D341Med (cell line): Measurements from ENCODE around the gene UNC45B.
"Not testable (repeated sequence)": the region's sequence is repeated elsewhere in the genome, so short reads cannot be mapped to it uniquely, and the experiment has no call there.

ENCODE experiments used
- DNase-seq: peaks from one replicate; pipeline ENCODE4 v3.0.0; 2012; ENCODE audit warnings: low spot score

The UNC45B gene

DNA sequence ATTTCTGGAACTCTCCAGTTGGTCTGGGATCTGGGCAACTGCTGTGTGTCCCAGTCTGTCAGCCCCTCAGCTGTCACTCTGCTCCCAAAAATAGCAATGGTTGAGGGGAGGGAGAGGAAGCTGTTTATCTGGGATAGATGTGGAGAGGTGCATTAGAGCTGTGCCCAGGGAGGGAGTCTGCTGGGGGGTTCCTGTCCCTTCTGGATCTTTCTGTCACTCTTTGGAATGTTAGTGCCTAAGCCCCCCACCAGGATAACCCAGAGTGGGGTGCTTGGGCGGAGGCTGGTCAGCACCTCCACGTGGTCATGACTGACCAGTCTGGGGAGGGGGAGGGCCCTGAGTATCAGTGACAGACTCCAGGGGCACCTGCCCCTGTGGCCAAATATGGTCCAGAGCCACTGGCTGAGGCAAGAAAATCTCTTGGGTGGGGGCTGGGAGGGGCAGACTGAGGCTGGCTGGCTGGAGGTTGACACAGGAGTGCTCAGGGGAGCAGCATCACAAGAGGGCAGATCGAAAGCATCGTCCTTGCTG lies at the start of gene UNC45B:
Gene UNC45B (plus strand): TSS at position 443 of the 531 bp plus-strand sequence. CDS start 447 bp downstream, outside the sequence.
- no peak for DNase-seq

- DNase-seq: no peak
These were observed 47.7 kb upstream of the UNC45B start for GRCh38 chr17:35099908-35100307.

DNA sequence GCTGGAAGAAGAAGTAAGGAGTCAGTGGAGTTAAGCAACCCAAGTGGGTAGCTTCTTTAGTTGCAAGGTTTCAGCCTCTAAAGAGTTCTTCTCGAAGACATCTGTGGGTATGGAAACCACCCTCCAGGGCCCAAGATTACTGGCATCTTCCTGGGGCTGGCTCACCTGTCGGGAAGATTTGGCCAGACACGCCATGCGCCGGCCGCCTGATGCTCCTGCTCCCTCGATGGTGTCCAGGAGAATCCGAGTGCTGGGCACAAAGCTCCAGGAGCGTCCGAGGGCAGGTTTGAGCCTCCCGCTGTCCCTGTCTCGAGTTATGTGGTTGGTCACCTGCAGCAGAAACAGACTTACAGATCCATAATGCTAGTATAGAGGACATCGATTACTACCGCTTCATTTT lies 46.6 kb upstream of the UNC45B start:
- no peak for DNase-seq

GRCh38 chr17:35101725-35102124 lies 45.9 kb upstream of the UNC45B start:
- no peak for DNase-seq

GRCh38 chr17:35103271-35103670 lies 44.3 kb upstream of the UNC45B start:
- no peak for DNase-seq

- no peak for DNase-seq
These were observed 42.7 kb upstream of the UNC45B start for GRCh38 chr17:35104844-35105450.

- DNase-seq: not testable (repeated sequence)
These were observed 36.8 kb upstream of the UNC45B start for GRCh38 chr17:35110791-35111190.

GRCh38 chr17:35116845-35117244 lies 30.8 kb upstream of the UNC45B start:
- peak; percentile 28 for DNase-seq

GRCh38 chr17:35117984-35118383 lies 29.6 kb upstream of the UNC45B start:
- DNase-seq: peak; percentile 46

DNA sequence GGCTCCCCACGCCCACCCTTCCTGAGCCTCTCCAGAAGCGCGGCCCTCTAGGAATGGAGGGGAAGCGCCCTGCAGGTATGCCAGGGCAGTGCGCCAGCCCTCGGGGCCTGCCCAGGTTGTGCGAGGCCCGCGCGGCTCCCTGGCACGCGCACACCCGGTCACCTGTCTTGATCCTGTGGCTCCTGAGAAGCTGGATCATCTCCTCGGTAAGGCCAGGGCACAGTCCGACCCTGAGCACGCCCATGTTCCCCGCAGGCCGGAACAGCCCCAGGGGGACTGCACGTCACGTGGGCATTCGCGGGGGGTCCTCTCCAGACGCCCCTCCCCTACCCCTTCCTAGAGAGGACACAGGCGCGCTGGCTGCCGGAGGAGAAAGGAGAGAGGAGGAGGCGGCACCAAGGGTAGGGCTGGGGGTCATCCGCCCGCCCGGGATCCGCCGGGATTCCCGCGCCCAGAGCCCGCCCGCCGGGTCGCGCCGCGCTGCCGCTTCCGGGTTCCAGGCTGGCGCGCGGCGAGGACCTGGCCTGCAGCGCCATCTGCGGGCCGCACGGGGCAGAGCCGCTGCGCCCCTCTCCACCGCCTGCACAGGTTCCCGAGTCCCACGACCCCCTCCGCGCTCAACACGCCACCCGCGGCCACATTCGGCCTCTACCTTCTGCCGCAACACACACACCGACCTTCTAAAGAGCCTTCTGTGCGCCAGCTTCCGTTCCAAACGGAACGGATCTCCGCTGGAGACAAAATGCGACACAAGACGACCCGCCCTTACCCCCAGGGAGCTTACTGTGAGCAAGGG lies 28.0 kb upstream of the UNC45B start, which contains the start of gene RAD51D:
Gene RAD51D (minus strand): TSS at position 491 of the 796 bp plus-strand sequence. CDS start 247 bp downstream, at position 244.
- DNase-seq: peak; percentile 99

DNA sequence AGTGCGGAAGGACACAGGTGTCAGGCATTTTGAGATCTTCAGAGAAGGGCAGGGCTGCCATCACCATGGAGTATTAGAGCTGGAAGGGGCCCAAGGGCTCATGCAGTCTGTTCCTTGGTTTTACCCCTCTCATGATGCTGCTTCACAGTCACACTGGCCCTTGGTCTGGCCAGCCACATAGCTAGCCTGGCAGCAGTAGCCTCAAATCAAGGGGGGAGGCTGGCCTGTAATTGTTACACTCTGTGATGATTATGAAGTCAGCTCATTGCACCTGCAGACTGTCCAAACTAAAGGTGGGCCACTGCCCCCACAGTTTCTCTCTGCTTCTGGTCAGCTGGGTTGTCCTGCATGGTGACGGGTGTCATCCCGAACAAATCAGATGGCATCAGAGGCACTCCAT lies 26.3 kb upstream of the UNC45B start, which contains the start of gene FNDC8:
Gene FNDC8 (plus strand): TSS at position 301 of the 400 bp plus-strand sequence. CDS start 79 bp downstream, at position 380.
- peak; percentile 19 for DNase-seq

- DNase-seq: no peak
These were observed 19.7 kb upstream of the UNC45B start for GRCh38 chr17:35127751-35128514.

- no peak for DNase-seq
These were observed 18.3 kb upstream of the UNC45B start for GRCh38 chr17:35129154-35129972.

DNA sequence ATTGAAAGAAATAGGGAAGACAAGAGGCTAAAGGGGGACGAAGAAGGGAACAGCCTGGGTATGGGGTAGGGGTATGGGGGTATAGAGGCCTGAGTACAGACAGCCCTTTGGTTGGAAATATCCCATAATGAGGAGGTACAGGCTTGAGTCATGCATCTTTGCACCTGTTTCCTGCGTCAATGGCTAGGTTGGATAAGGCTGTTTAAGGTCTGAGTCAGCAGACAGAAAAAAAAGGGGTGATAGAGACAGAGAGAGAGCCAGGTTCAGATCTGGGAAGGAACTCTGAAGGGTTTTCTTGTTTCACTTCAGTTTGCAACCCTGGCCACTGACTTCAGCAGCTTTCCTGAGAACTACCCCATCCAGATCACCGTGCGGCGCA lies 17.7 kb upstream of the UNC45B start:
- DNase-seq: no peak

GRCh38 chr17:35130392-35130791 lies 17.2 kb upstream of the UNC45B start:
- DNase-seq: no peak

GRCh38 chr17:35132099-35132498 lies 15.5 kb upstream of the UNC45B start:
- DNase-seq: peak; percentile 20

DNA sequence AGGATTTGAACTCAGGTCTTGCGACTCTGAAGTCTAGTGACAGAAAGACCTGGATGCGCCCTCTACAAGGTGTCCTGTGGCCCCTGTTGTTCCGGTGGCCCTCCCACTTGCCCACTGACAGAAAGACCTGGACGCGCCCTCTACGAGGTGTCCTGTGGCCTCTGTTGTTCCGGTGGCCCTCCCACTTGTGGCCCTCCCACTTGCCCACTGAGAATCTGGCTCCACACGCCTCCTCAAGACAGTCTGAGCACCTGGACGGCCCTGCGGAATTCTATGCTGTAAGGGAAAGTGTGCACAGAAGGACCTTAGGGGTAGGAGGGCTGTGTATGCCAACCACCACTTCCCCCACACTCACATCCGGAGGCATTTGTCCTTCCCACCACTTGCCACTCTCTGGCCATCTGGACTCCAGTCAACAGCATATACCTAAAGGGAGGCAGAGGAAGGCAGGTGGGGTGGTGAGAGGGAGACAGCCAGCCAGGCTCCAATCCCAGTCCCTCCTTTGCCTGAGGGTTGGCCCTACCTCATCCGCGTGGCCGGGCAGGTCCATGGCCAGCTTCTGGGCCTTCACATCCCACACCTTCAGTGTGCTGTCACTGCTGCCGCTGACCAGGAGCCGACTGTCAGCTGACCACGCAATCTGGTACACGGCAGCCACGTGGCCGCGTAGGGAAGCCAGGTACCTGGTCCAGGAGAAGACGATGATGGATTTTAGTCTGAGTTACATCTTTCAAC lies 14.6 kb upstream of the UNC45B start:
- peak; percentile 31 for DNase-seq

DNA sequence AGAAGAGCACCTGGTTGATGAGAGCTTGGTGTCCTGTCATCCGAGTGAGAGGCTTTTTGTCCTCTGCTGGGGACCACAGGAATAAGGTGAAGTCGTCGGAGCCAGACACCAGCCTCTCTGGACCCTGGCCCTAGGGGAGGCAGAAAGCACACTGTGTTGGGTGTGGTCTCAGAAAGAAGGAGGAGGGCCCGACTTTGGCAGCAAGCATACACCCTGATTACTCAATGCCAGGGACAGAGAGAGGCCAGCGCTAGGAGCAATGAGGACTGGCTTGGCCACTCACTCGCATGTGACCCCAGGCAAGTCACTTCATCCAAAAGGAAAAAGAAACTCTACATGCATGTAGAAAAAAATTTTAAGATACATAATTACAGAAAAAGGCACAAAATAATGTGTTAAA lies 12.3 kb upstream of the UNC45B start:
- DNase-seq: no peak

GRCh38 chr17:35138218-35138617 lies 9.4 kb upstream of the UNC45B start:
- DNase-seq: no peak

- peak; percentile 99 for DNase-seq
These were observed 5.7 kb upstream of the UNC45B start, which contains the start of gene NLE1 for GRCh38 chr17:35141681-35142466. TSS of gene NLE1 (minus strand) at chr17:35142303. CDS start at chr17:35142275, 28 bp downstream.
